Raji (cell line): Measurements from ENCODE around the gene DCLK3.

Source experiments
- POLR2A ChIP-seq: IDR thresholded peaks from 2 replicates; pipeline ENCODE4 v1.6.1; 2011; ENCODE audit warnings: low read depth, low read length, control low read depth; ENCODE audit not compliant: insufficient read depth

Gene DCLK3

DNA sequence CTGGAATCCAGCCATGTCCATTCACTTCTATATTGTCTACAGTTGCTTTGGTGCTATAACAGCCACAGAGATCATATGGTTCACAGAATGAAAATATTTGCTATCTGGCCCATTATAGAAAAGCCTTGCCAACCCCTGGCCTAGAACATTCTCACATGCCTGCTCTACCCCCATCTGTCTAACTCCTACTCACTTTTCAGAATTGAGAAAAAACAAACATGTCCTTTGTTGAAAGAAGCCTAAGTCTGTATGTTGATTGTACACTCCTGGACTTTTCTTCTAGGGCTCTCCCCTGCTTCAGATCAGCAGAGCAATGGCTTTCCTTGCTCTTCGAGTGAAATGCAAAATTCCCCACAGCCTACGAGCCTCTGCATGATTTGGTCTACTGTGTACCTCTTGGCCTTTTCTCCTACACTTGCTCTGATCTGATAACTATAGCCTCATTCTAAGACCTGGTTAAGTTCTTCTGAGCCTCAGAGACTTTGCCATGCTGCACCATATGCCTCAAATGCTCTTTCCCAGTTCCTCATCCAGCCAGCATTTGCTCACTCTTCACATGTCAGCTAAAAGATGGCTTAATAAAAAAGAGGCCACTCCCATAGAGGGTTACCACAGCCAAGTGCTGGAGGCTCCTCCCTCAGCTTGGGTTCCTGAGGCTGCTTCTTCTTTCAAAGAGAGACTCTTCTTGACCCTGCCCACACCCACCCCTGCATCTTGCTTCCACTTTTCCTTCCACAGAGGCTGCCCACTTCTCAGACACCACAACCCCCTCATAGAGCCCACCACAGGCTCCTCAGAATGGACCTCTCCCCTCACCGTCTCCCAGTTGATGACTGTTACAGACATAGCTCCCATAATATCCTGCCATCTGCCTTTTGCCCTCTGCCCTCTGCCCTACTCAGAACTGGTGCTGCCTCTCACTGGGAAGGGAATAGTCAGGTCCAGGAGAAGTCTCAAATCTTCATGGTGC is 22.9 kb upstream of the DCLK3 start:
- TF ChIP-seq POLR2A: no peak

DNA sequence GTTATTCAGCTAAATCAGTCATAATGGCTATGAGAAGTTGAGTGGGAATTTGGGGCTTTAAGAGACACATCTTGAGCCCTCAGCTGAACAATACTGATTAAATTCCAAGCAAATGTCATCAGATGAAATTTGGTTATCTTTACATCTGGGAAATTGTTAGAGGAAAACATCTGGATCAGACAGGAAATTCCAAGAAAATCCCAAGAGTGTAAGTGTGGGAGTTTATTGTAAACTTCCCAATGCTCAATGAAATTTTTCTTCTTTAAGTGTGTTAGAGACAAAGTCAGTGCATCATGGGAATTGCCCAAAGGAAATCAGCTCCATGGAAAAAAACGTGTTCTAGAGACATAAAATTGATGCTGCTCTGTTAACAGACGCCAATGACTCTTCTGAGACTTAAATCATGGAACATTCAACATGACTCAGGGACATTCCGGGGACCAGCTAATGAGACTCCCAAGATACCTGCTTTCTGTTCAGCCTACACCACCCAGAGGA is 19.8 kb upstream of the DCLK3 start:
- TF ChIP-seq POLR2A: no peak

DNA sequence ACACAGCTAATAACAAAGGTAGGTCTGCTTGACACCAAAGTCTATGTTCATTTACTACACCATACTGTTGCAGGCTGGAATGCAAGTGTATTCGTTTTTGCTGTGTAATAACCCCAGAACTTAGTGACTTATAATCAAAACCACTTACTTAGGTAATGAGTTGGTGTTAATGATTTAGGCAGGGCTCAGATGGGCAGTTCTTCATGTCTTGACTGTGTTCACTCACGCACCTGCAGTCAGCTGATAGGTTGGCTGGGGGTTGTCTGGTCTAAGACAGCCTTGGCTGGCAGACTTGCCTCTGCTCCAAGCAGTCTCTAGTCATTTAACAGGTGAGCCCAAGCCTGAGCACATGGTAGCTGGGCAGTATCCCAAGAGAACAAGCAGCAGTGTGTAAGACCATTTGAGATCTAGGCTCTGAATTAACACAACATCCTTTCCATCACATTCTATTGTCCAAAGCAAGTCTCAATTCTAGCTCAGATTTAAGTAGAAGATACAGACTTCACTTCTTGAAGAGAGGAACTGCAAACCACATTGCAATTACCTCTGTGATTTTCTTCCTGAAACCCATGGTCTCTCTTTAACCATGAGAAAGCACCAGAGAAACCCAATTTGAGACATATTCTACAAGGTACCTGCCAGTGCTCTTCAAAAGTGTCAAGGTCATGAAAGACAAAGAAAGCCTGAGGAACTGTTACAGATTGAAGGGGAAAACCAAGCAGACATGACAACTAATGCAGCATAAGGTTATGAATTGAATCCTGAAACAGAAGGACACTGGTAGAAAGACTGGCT is 13.3 kb upstream of the DCLK3 start:
- TF ChIP-seq POLR2A: no peak

DNA sequence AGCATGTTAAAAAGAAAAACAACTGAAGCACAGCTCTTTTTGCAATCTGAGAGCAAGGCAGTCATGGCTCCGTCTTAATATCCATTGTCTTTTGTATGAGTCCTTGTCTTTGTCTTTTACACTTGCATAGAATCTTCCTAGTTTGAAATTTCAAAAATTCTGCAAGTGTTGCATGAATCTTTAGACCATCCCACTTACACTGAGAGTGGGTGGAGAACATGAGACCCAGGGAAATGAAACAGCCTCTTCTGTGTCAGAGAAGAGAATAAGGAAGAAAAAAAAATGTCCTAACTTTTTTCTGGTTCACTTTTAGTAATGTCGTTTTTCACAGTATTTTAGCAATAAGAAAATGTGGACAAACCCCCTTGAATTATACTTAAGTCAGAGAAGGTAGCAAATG is 12.1 kb upstream of the DCLK3 start:
- no peak for TF ChIP-seq POLR2A

DNA sequence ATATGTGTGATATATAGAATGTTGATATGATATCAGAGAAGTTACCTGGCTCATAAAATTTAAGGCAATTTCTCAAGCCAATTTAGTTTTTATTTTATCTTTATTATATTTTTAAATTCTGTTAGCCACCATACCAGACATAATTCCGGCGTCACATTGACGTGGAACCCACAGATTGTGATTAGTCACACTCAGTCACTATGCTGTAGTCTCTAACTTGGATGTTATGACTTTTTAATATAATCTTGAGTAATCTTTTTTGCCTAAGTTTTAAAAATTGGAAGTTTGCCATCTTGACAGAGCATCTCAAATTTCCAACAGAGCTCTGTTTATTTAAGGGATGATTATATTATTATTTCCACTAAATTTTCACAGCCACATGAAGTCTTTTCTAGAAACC is 9.7 kb upstream of the DCLK3 start:
- no peak for TF ChIP-seq POLR2A

DNA sequence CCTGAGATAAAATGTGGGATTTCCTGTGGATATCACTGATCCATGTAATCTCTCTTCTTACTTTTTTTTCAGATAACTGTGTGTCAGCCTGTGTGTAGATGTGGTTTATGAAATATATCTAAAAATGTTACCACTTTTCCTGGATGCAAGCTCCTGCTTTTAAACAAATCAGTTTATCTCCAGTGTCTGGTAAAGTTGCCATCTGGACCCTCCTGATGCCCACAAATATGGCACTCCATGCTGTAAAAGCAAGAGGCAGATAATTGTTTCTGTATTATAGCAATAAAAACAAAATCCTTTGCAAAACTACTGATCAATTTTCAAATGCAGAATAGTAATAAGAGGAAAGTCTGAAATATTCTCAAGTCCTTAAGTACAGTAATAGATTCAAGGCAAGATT is 7.6 kb upstream of the DCLK3 start:
- TF ChIP-seq POLR2A: no peak

DNA sequence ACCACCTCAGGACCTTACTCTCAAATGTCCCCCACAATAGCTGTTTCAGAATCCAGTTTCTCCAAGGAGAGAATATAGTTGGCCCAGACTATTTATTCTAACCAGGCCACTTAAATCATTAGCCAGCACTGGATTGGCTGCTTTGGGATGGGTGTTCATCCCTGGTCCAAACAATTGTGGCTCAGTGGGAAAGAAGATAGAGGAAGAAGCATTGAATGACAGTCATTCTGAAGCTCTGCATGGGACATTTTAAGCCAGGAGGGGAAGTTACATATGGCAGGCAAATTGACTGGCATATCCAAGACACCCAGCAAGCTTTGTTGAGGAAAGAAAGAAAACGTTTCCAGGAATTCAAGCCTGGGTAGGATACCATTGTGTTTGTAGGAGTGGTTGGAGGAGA is 5.6 kb upstream of the DCLK3 start:
- no peak for TF ChIP-seq POLR2A

DNA sequence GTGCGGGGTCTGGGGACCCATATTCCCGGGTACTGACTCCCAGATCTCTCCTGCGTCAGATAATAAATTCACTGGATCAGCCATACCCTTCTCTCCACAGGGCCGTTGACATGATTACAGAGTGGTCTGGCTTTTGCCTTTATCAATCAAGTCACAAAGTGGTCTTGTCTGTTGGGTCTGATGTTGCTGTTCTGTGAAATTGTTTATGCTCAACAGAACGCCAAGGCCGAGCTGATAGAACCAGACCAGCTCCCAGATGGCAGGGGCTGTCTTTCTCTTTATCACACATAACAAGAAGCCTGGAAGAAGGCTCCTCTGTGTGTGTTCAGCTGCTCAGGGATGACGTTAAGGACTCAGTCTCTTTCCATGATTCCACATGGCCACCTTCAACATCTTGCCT is 751 bp upstream of the DCLK3 start:
- no peak for TF ChIP-seq POLR2A

DNA sequence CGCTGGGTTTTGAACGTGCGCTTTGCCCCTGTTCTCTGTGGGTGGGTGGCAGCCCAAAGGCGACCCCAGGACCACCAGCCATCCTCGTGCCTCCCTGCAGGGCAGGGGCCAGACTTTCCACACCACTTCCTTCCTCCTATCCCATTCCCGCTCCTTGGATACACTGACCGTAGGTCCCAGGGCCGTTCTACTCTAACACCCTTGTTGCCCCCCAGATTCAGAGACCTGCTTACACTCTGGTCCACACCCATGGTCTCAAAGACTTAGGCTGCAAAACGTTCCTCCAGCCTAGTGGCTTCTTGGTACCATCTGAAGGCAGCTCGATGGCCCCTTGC is 318 bp upstream of the DCLK3 start:
- TF ChIP-seq POLR2A: no peak

DNA sequence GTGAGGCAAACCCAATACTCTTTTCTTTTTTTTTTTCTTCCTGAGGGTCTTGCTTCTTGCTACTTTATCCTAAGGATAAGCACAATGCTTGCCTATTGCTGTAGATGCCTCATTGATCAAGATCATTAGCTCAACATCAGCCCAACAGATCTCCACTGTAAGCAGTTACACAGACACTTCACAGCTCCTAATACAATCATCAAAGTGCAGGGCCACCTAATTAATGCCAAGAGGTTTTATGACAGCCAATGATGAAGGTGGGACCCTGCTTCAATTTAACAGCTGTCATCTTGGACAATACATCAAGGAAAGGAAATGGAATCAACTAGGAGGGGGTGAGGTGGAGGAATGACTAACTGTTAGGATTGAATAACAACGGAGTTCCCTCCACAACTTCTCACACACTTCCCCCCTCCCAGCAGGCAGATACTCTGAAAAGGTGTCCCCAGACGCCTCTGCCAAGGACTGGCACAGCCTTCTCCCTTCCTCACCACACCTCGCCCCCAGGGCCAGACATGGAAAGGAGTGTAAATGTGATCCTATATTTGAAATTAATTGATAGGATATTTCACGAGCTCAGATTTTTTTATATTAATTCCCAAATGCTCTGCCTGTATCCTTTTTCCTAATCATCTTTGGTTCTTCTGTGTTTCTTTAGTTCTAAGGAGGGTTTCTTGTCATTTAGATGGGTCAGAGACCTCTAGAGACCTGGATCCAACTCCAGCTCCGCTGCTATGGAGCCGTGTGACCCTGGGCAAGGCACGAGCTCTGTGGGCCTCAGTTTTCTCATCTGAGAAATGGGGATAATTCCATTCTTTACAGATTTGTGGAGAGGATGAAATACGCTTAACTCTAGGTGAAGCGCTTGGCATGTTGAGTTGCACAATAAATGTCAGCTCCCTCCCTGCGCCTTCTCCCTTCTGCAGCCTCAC is 1.2 kb downstream of the DCLK3 start:
- TF ChIP-seq POLR2A: no peak

DNA sequence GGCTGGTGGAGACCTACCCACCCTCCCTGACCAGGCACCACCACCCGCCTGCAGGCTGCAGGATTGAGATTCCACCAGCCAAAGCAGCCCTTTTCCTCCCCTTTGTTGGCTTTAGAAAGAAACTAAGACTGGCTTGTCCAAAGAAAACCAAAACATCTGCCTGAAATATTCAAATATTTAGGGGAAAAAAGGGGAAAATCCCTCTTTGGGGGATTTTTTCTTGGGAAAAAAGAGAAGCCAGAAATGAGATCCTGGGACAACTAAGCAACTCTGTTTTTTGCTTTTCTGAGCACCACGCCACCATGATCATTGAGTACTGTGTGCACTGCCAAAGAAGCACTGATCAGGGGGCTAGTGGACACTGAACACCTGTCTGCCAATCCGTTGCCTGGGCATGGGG is 2.6 kb downstream of the DCLK3 start:
- TF ChIP-seq POLR2A: no peak

DNA sequence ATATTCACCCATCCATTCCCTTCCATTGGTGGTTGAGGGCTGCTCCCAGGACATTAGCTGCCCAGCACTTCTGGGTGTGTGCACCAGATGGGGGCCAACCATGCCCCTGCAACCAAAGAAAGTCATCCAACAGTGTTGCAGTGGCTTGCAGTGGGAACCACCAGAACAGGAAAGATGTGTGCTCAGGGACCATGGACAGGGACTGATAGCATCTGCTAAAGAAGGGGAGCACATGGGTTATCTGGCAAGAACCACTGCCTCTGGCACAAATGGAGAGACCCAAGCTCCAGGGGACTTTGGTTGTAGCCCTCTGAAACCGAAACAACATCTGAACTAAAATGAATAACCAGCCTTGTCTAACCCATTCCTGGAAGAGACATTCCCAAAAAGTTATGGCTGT is 8.1 kb downstream of the DCLK3 start:
- no peak for TF ChIP-seq POLR2A

DNA sequence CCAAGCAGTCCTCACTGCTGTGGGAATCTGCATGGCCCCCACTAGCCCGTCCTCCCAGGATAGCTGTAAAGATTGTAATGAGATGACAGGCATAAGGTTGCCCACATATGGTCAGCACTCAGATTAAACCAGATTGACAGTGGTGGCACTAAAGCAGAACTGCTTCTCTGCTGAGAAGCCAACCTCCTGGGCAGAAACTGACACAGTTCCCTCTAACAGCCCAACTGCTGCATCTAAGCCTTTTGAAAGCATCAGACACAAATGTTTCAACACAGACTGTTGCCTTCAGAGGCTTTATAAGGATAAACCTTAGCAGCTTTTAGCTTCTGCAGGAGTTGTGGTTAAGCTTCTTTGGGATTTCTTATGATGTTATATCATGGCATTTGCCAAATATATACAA is 13.0 kb downstream of the DCLK3 start:
- no peak for TF ChIP-seq POLR2A

DNA sequence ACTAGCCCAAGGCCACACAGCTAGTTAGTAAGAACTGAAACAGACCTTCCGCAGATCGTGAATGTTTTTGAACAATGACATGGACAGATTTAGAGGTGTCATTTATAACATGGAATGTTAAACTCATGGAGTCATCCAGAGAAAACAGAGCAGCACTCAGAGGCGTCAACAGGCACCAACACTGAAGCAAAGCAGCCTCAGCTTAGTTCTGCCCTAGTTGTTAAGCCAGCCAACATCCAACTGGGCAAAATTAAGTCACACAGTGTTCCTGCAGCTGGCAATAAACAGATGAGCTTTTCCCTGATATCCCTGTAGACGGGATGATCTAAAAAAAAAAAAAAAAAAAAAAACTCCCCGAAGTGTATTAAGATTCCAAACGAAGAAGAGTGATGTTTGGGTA is 13.6 kb downstream of the DCLK3 start:
- no peak for TF ChIP-seq POLR2A

DNA sequence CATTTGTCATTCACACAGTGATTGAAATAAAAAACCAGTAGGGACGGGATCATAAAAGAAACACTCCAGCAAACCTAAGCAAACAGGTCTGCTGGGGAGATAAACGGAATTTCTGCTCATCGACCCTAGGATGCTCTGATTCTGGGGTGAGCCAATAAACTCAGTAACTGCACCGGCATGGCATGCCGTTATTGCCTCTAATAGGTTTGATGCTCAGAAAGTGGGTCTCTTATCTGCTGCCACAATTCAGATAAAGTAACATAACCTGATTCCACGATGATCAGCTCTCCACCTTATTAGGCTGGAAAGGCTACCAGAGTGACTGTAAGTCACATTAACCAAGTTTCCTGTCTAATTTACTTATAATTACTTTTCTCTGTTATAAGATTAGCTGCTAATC is 19.6 kb downstream of the DCLK3 start:
- TF ChIP-seq POLR2A: no peak
